SU-DHL-6 (cell line): Measurements from ENCODE around the gene FKBP15.

Experiments
- CTCF ChIP-seq: fragments of 200-600 bp; sonication (generic); IDR thresholded peaks from one replicate; pipeline ENCODE4 v1.5.1; 2017; ENCODE audit warnings: antibody characterized with exemption, mild to moderate bottlenecking, low read length, moderate library complexity; ENCODE audit not compliant: insufficient read depth, poor library complexity, severe bottlenecking
- EZH2phosphoT487 ChIP-seq: fragments of 200-600 bp; sonication (generic), shearing (Covaris generic); conservative IDR thresholded peaks from 2 replicates; pipeline ENCODE4 v1.6.1; 2018; ENCODE audit warnings: mild to moderate bottlenecking, antibody characterized with exemption, low read length, moderate library complexity, mixed read lengths

- TF ChIP-seq CTCF (no peak), EZH2phosphoT487 (no peak)
These were observed 65.0 kb downstream of the FKBP15 start for GRCh38 chr9:113155911-113156588.
